Lung (tissue), 16 donors: Measurements from ENCODE around the gene MAGEA9. TPM values are rescaled to one million over a fixed set of nuclear protein-coding genes. Genes with fewer than 3 reads are reported as not detected.
"Not testable (repeated sequence)": the region's sequence is repeated elsewhere in the genome, so short reads cannot be mapped to it uniquely, and the experiment has no call there.

Source experiments
- ATAC-seq: fragments of 200-7000 bp; cut with Tn5 transposase; one replicate; pipeline ENCODE4 v1.9.1; 2020; ENCODE audit warnings: moderate number of reproducible peaks; ENCODE audit not compliant: insufficient read depth, low FRiP score
- DNase-seq, 3 donors: peaks; one replicate each; pipeline ENCODE4 v3.0.0-alpha.2; 2013 to 2017
- H3K27ac ChIP-seq, 2 donors: one replicate each; pipeline ENCODE4 v1.5.1; 2013; ENCODE audit warnings: mild to moderate bottlenecking in 2 of 2, moderate library complexity in 2 of 2, control low read depth in 1 of 2, inconsistent platforms in 1 of 2, low read depth in 1 of 2, low read length in 1 of 2
- H3K27me3 ChIP-seq, 3 donors: one replicate each; pipeline ENCODE4 v1.5.1; 2013; ENCODE audit warnings: low read length in 2 of 3; ENCODE audit not compliant: control insufficient read depth in 3 of 3, insufficient read depth in 3 of 3
- H3K36me3 ChIP-seq, 4 donors: one replicate each; pipeline ENCODE4 v1.5.1; 2013; ENCODE audit warnings: low read length in 4 of 4, mild to moderate bottlenecking in 1 of 4, moderate library complexity in 1 of 4; ENCODE audit not compliant: control insufficient read depth in 4 of 4, insufficient read depth in 4 of 4
- H3K4me1 ChIP-seq, 5 donors: one replicate each; pipeline ENCODE4 v1.5.1; 2013; ENCODE audit warnings: low read length in 5 of 5, mild to moderate bottlenecking in 2 of 5, moderate library complexity in 1 of 5; ENCODE audit not compliant: control insufficient read depth in 5 of 5, insufficient read depth in 5 of 5
- H3K4me3 ChIP-seq: one replicate; pipeline ENCODE4 v1.5.1; 2013; ENCODE audit warnings: mild to moderate bottlenecking, control low read depth, moderate library complexity
- H3K9ac ChIP-seq, 2 donors: one replicate each; pipeline ENCODE4 v1.5.1; 2013; ENCODE audit warnings: low read length in 2 of 2, control low read depth in 1 of 2; ENCODE audit not compliant: insufficient read depth in 1 of 2
- H3K9me3 ChIP-seq, 4 donors: one replicate each; pipeline ENCODE4 v1.5.1; 2013; ENCODE audit warnings: low read length in 3 of 4, mild to moderate bottlenecking in 1 of 4, moderate library complexity in 1 of 4; ENCODE audit not compliant: control insufficient read depth in 4 of 4, insufficient read depth in 3 of 4
- WGBS, 2 donors: extraction: QIAGEN DNeasy Blood & Tissue Kit; methylation state at CpG; one replicate each; pipeline ENCODE4 v1.1.7; 2013; 5-methylcytosine and 5-hydroxymethylcytosine counted together
- long read RNA-seq, 5 donors: transcript quantifications; one replicate each; lab custom pipeline, GENCODE V29; 2026
- polyA plus RNA-seq, 2 donors: library from polyadenylated mRNA; stranded (reverse); fragments of 200-250 nt; gene quantifications; one replicate each; pipeline ENCODE4 v1.2.1, GENCODE V29; 2013
- total RNA-seq, 2 donors: library from RNA; depleted of rRNA in 1 of 2; stranded (reverse); fragments of >200 nt in 1 of 2; gene quantifications; one replicate each; pipeline ENCODE4 v1.2.1, GENCODE V29; 2014 to 2021
- TF ChIP-seq, protein P1 (sequence below): IDR thresholded peaks from 2 replicates; pipeline ENCODE4 v1.5.1; 2012; ENCODE audit warnings: mild to moderate bottlenecking; ENCODE audit errors: control extremely low read depth, extremely low read depth
- donor health status: control.
- donor health status: control.
- donor health status: Bipolar disorder and iron deficiency.
- donor health status: healthy.
- donor health status: DM: yes; HTN: yes; CAD: no.

MAGEA9 gene, protein sequence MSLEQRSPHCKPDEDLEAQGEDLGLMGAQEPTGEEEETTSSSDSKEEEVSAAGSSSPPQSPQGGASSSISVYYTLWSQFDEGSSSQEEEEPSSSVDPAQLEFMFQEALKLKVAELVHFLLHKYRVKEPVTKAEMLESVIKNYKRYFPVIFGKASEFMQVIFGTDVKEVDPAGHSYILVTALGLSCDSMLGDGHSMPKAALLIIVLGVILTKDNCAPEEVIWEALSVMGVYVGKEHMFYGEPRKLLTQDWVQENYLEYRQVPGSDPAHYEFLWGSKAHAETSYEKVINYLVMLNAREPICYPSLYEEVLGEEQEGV
- total RNA-seq = not detected
- not detected for polyA plus RNA-seq
- long read RNA-seq, donor 1 = 0 reads
- long read RNA-seq, donor 2 = 0 reads
- long read RNA-seq, donor 3 = 0 reads
- long read RNA-seq, donor 4 = 0 reads
- long read RNA-seq, donor 5 = 0 reads

DNA sequence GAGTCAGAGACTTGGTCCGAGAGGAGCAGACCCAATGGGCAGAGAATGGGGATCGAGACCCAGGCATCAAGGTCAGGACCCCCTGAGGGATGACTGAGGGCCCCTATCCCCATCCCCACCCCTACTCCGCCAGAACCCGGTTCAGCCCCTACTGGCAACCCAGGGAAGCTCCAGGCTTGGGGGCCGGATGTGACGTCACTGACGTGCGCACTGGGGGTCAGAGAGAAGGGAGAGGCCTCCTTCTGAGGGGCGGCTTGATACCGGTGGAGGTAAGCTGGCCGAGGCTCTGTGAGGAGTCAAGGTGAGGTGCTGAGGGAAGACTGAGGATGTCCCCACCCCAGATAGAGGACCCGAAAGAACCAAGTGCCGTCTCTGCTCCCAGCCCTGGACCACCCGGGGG, at the start of gene MAGEA9:
Gene MAGEA9 (plus strand): TSS at position 204 of the 400 bp plus-strand sequence. CDS start 4,281 bp downstream, outside the sequence.
- not testable (repeated sequence) for H3K4me1 ChIP-seq, DNase-seq, H3K9me3 ChIP-seq, H3K27me3 ChIP-seq, H3K36me3 ChIP-seq, ATAC-seq, H3K4me3 ChIP-seq, H3K9ac ChIP-seq, H3K27ac ChIP-seq
- WGBS, 2 donors = no CpG with 5 or more reads among the region's 14 CpGs

DNA sequence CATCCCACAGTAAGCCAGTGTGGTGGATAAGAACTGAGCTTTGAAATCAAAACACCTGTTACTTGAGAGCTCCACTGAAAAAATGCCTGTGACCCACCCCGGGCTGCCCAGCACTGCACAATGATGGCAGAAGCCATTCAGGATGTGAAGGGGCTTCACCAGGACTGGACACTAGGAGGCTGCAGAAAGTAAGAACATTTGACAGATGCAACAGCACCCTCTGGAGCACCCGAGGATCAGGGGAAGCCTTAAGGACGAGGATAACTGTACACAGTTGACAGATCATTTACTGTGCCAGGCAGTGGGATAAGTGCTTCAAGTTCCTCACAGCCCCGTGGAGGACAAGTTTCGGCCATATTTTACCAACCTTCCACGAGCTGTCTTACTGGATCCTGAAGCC, 39.5 kb upstream of the MAGEA9 start:
- 75% methylated on average over 1 of the region's 6 CpGs; no CpG with 5 or more reads in 1 of the 2 donors for WGBS, 2 donors
- H3K9me3 ChIP-seq, H3K4me1 ChIP-seq, H3K9ac ChIP-seq, H3K4me3 ChIP-seq, DNase-seq, H3K36me3 ChIP-seq, H3K27me3 ChIP-seq, ATAC-seq, H3K27ac ChIP-seq: not testable (repeated sequence)

DNA sequence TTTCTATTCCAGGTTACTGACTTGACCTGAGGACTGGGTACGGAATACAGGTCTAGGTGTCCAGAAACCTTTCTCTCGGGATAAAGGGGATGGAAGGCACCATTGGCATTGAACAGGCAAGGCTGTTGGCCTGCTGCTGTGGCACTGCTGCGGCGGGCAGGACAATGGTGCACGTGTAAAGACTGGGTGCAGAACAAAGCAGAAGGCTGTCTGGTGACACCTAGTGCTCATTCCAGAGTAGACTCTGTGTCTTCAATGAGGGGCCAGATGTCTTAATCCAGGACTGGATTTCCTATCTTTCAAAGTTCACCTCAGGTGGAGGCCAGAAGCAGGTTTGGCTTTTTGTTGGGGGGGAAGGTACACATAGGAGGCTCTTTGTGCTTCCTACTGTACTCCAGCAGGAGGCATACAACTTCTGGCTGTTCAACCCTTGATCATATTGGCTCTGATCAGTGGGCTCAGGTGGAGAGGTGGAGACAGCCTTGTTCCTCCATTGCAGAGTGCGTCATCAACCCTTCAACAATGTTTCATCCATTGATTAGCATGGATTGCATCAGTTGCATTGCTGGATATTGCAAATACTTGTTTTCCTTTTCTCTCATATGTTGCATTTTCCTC, 35.2 kb upstream of the MAGEA9 start:
- not testable (repeated sequence) for ATAC-seq

DNA sequence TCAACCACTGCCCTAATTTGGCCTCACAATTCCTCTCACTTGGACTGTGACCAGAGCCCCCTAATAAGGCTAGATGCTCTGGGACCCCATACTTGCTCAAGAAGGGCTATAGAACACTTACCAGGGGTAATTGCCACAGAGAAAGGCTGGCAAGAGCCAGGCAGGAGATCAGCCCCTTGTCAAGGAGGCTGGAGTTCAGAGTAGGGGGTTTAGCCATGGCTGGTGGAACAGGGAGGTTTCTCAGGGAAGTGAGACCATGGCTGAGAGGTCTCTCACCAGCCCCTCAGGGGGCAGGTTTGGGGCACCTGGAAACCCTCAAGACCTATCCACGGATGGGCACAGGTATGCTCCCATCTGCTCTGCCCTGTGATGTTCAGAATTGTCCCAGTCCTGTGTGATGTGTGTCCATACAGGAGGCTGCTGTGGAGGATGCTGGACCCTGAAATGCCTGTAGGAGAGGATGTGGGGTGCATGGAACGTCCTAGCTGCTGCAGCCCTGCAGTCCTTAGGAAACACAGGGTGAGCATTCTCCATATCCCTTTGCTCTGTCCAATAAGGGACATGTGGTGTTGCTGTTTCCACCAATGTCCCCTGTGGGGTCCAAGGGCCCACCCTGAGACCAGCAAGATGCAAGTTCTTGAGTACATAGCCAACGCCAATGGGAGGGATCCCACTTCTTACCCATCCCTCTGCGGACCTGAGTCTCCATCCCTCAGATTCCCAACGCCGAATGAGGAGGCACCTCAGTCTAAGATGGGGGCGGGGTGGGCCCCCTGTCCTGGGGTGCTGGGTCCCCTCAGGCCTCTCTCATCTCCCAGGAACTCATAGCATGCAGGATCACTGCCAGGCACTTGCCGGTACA, 24.3 kb upstream of the MAGEA9 start:
- TF ChIP-seq, protein P1, sequence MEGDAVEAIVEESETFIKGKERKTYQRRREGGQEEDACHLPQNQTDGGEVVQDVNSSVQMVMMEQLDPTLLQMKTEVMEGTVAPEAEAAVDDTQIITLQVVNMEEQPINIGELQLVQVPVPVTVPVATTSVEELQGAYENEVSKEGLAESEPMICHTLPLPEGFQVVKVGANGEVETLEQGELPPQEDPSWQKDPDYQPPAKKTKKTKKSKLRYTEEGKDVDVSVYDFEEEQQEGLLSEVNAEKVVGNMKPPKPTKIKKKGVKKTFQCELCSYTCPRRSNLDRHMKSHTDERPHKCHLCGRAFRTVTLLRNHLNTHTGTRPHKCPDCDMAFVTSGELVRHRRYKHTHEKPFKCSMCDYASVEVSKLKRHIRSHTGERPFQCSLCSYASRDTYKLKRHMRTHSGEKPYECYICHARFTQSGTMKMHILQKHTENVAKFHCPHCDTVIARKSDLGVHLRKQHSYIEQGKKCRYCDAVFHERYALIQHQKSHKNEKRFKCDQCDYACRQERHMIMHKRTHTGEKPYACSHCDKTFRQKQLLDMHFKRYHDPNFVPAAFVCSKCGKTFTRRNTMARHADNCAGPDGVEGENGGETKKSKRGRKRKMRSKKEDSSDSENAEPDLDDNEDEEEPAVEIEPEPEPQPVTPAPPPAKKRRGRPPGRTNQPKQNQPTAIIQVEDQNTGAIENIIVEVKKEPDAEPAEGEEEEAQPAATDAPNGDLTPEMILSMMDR = no peak
- peaks cover 0 to 3% (median 1%) of the 10 kb centered on the region in 4 donors for H3K9me3 ChIP-seq
- H3K9ac ChIP-seq = no peak overlapping the region
- no peaks in the 10 kb centered on the region for H3K36me3 ChIP-seq
- DNase-seq (no peak), ATAC-seq (no peak)
- no peaks in the 10 kb centered on the region for H3K27me3 ChIP-seq
- no peak overlapping the region for H3K4me3 ChIP-seq
- 77 to 92% methylated on average over 8 of the region's 8 CpGs for WGBS, 2 donors
- H3K27ac ChIP-seq = no peak overlapping the region
- peaks cover 0 to 1% (median 0%) of the 10 kb centered on the region in 5 donors for H3K4me1 ChIP-seq

More for the DNA sequence above, 35.2 kb upstream of the MAGEA9 start:
- H3K27me3 ChIP-seq, H3K4me3 ChIP-seq, H3K9me3 ChIP-seq, H3K27ac ChIP-seq, H3K4me1 ChIP-seq, DNase-seq, H3K36me3 ChIP-seq, H3K9ac ChIP-seq: not testable (repeated sequence)
- whole genome bisulfite sequencing, 2 donors = 73 to 94% methylated on average over 2 of the region's 6 CpGs
